ENCODE data around the gene RFTN1. TPM values are rescaled to one million over a fixed set of nuclear protein-coding genes. Genes with fewer than 3 reads are reported as not detected.

Gene RFTN1
- total and polyA plus RNA-seq, 9 of the 15 experiments (the other 6 are each of a cell fraction or from before 2014, with no cell fraction given): 0.08 to 0.51 (median 0.11) TPM; not detected in 6

DNA sequence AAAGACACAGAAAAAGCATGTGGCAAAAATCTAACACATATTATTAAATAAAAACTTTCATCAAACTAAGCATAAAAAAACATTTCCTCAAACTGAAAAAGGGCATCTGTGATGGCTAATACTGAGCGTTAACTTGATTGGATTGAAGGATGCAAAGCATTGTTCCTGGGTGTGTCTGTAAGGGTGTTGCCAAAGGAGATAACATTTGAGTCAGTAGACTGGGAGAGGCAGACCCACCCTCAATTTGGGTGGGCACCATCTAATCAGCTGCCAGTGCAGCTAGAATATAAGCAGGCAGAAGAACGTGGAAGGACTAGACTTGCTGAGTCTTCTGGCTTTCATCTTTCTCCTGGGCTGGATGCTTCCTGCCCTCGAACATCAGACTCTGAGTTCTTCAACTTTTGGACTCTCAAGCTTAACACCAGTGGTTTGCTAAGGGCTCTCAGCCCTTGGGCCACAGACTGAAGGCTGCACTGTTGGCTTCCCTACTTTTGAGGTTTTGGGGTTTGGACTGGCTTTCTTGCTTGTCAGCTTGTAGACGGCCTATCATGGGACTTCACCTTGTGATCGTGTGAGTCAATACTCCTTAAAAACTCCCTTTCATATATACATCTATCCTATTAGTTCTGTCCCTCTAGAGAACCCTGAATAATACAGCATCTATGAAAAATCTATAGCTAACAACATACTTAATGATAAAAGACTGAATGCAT, 46.3 kb upstream of the RFTN1 start:
- no peak for FAIRE-seq
- WGBS (ENCODE audit: insufficient coverage, low coverage, missing lambda C conversion rate): 0% methylated on average over 5 of the region's 5 CpGs
- intact Hi-C loops (cut with micrococcal nuclease): loop anchor here (10.0 kb wide), 1 partner anchor 1355 kb away; the partner anchor contains the start of gene CAPN7

More for the DNA sequence above, 46.3 kb upstream of the RFTN1 start:
- H3K4me3 ChIP-seq: no peak overlapping the region
- TF ChIP-seq, protein P1, sequence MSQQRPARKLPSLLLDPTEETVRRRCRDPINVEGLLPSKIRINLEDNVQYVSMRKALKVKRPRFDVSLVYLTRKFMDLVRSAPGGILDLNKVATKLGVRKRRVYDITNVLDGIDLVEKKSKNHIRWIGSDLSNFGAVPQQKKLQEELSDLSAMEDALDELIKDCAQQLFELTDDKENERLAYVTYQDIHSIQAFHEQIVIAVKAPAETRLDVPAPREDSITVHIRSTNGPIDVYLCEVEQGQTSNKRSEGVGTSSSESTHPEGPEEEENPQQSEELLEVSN (IDR thresholded peaks at IDR 0.05; ENCODE audit: borderline replicate concordance in 1 of 2, extremely low read depth in 1 of 2, insufficient read depth in 1 of 2, insufficient read length in 1 of 2, low read depth in 1 of 2, low read length in 1 of 2, poor library complexity in 1 of 2, severe bottlenecking in 1 of 2): no peak
- no peak for TF ChIP-seq EZH2 (IDR thresholded peaks at IDR 0.05; ENCODE audit: borderline replicate concordance, low read depth, low read length)
- TF ChIP-seq ZNF23 (CRISPR knock-in tag; IDR thresholded peaks at IDR 0.05): no peak
- no peak for TF ChIP-seq ETV1 (tag; conservative IDR thresholded peaks at IDR 0.05; ENCODE audit: low read depth)
- no peak for TF ChIP-seq ZBTB1 (CRISPR knock-in tag; IDR thresholded peaks at IDR 0.05; ENCODE audit: borderline replicate concordance, low read depth)
- TF ChIP-seq GATAD2B (IDR thresholded peaks at IDR 0.05; ENCODE audit: borderline replicate concordance): no peak
- TF ChIP-seq ZNF24 (IDR thresholded peaks at IDR 0.05): no peak
- no peak for TF ChIP-seq ZBTB8A (IDR thresholded peaks at IDR 0.05; ENCODE audit: partially characterized antibody)
- no peak for TF ChIP-seq ZNF121 (CRISPR knock-in tag; conservative IDR thresholded peaks at IDR 0.05)
- TF ChIP-seq NFIC (IDR thresholded peaks at IDR 0.05): no peak
- no peak for TF ChIP-seq ZNF239 (CRISPR knock-in tag; IDR thresholded peaks at IDR 0.05)
- no peak for TF ChIP-seq SAFB (IDR thresholded peaks at IDR 0.05; ENCODE audit: borderline replicate concordance, low read depth, low read length)
- BruUV-seq (replicated peaks): no TSS peak
- no peak for ATAC-seq
- in situ Hi-C loops (cut with MboI): loop anchor here (10.0 kb wide), 1 partner anchor 515 kb away; no protein-coding TSS in a partner anchor
- ChIA-PET POLR2A (interaction anchor here (0.7 kb wide), 2 partner anchors 11 to 18 kb away, joined by 3 read pairs; no protein-coding TSS in a partner anchor), CTCF (ENCODE audit: low intra/inter-chr PET ratio) (no interaction called here)
- no peaks in the 10 kb centered on the region for H3K9me3 ChIP-seq (replicated peaks; ENCODE audit: control insufficient read depth, insufficient read depth, low read depth, low read length)
- no peak overlapping the region for H2AFZ ChIP-seq (ENCODE audit: low read depth, low read length)
- DNase-seq (ENCODE audit: extremely low read depth in 1 of 4, low spot score in 3 of 4): no peak
- H3K79me2 ChIP-seq (ENCODE audit: control insufficient read depth, insufficient read depth, low read length): no peaks in the 10 kb centered on the region
- H3K4me1 ChIP-seq (replicated peaks in 1 of 2; ENCODE audit: control insufficient read depth in 2 of 2, insufficient read depth in 2 of 2, low read length in 2 of 2): no peaks in the 10 kb centered on the region
- no peak overlapping the region for H3K9ac ChIP-seq (ENCODE audit: insufficient read depth in 1 of 2, low read depth in 2 of 2, low read length in 2 of 2)
- peaks cover 4 to 19% of the 10 kb centered on the region in 2 experiments; a peak in 3 of 5 replicates for H3K27me3 ChIP-seq (ENCODE audit: control insufficient read depth in 2 of 2, insufficient read depth in 2 of 2, low read length in 2 of 2)
- H4K20me1 ChIP-seq (replicated peaks; ENCODE audit: control insufficient read depth, insufficient read depth, low read length): no peaks in the 10 kb centered on the region
- no peaks in the 10 kb centered on the region for H3K36me3 ChIP-seq (ENCODE audit: control insufficient read depth, insufficient read depth, low read length)
- H3K9me1 ChIP-seq (ENCODE audit: control insufficient read depth, insufficient read depth, low read length): no peaks in the 10 kb centered on the region
- H3K4me2 ChIP-seq (ENCODE audit: insufficient read depth, low read length): no peak overlapping the region
- H3K27ac ChIP-seq (ENCODE audit: extremely low read depth, low read depth, low read length): no peak overlapping the region
